ENCODE measurements around the gene CAMK2G. TPM values are rescaled to one million over a fixed set of nuclear protein-coding genes. Genes with fewer than 3 reads are reported as not detected.

CAMK2G gene
- total RNA-seq, 6 experiments from 2014 or later, result 8.3 to 10.7 (median 9.4) TPM

GRCh38 chr10:73876157-73876556, 1.8 kb upstream of the CAMK2G start:
- no peaks in the 10 kb centered on the region for H3K36me3 ChIP-seq
- no peak overlapping the region for H3K4me3 ChIP-seq
- ATAC-seq (no peak), DNase-seq (no peak)
- H3K27ac ChIP-seq, result no peak overlapping the region
- no peaks in the 10 kb centered on the region for H3K27me3 ChIP-seq
- H3K9me3 ChIP-seq, result no peaks in the 10 kb centered on the region
- intact Hi-C loops (cut with DNase I), result no loop called here
- TF ChIP-seq POLR2A (IDR thresholded peaks at IDR 0.05) (no peak), CTCF (IDR thresholded peaks at IDR 0.05) (no peak)
- H3K4me1 ChIP-seq, result peaks cover 0 to 18% (median 0%) of the 10 kb centered on the region in 4 donors
- WGBS (ENCODE audit: insufficient coverage, low coverage, low lambda C conversion rate, missing lambda C conversion rate), result no CpG with 5 or more reads among the region's 4 CpGs

- Histone ChIP-seq H3K27ac (peak overlapping the region in 2 of 3 donors; percentile 12 to 66), H3K4me1 (peaks cover 0 to 21% (median 0%) of the 10 kb centered on the region in 4 donors), H3K9me3 (no peaks in the 10 kb centered on the region), H3K36me3 (no peaks in the 10 kb centered on the region), H3K4me3 (peak overlapping the region; percentile 64 to 94 (median 78)), H3K27me3 (no peaks in the 10 kb centered on the region)
- DNase-seq (no peak), ATAC-seq (no peak)
- WGBS (ENCODE audit: insufficient coverage, low coverage, low lambda C conversion rate, missing lambda C conversion rate), result 33% methylated on average over 3 of the region's 3 CpGs
- intact Hi-C loops (cut with DNase I), result no loop called here
- no peak for TF ChIP-seq CTCF (IDR thresholded peaks at IDR 0.05)
- no peak for TF ChIP-seq POLR2A (IDR thresholded peaks at IDR 0.05)
These were observed 752 bp upstream of the CAMK2G start for GRCh38 chr10:73875139-73875475.

- DNase-seq, result no peak
- Histone ChIP-seq H3K36me3 (peaks cover 0 to 5% (median 0%) of the 10 kb centered on the region in 4 donors), H3K4me3 (peak overlapping the region; percentile 78 to 94 (median 78)), H3K27me3 (no peaks in the 10 kb centered on the region), H3K9me3 (no peaks in the 10 kb centered on the region), H3K27ac (no peak overlapping the region), H3K4me1 (peaks cover 0 to 21% (median 0%) of the 10 kb centered on the region in 4 donors)
- intact Hi-C loops (cut with DNase I), result no loop called here
- peak in 1 of 4 donors; percentile 1 for ATAC-seq
- 0% methylated on average over 5 of the region's 39 CpGs for WGBS (ENCODE audit: insufficient coverage, low coverage, low lambda C conversion rate, missing lambda C conversion rate)
- TF ChIP-seq CTCF (IDR thresholded peaks at IDR 0.05) (no peak), POLR2A (IDR thresholded peaks at IDR 0.05) (no peak)
These were observed 528 bp downstream of the CAMK2G start for GRCh38 chr10:73873838-73874215.

GRCh38 chr10:73873142-73873837, 1.1 kb downstream of the CAMK2G start:
- Histone ChIP-seq H3K27me3 (no peaks in the 10 kb centered on the region), H3K36me3 (peaks cover 0 to 5% (median 0%) of the 10 kb centered on the region in 4 donors), H3K4me3 (peak overlapping the region; percentile 78 to 94 (median 78)), H3K27ac (no peak overlapping the region), H3K9me3 (no peaks in the 10 kb centered on the region), H3K4me1 (peaks cover 0 to 21% (median 0%) of the 10 kb centered on the region in 4 donors)
- TF ChIP-seq POLR2A (IDR thresholded peaks at IDR 0.05) (no peak), CTCF (IDR thresholded peaks at IDR 0.05) (no peak)
- no peak for DNase-seq
- 83% methylated on average over 10 of the region's 33 CpGs for WGBS (ENCODE audit: insufficient coverage, low coverage, low lambda C conversion rate, missing lambda C conversion rate)
- ATAC-seq, result no peak
- intact Hi-C loops (cut with DNase I), result no loop called here

Data from right lobe of liver (tissue), 6 donors.